ENCODE data around the gene ATP9B.
"Not testable (repeated sequence)": the region's sequence is repeated elsewhere in the genome, so short reads cannot be mapped to it uniquely, and the experiment has no call there.

Gene ATP9B

GRCh38 chr18:79290876-79291275, 221.7 kb downstream of the ATP9B start:
- no peak for DNase-seq (ENCODE audit: low spot score)

GRCh38 chr18:79294235-79294634, 225.0 kb downstream of the ATP9B start:
- no peak for DNase-seq (ENCODE audit: low spot score)

GRCh38 chr18:79299272-79299671, 230.1 kb downstream of the ATP9B start:
- no peak for DNase-seq (ENCODE audit: low spot score)

GRCh38 chr18:79299711-79300110, 230.5 kb downstream of the ATP9B start:
- DNase-seq (ENCODE audit: low spot score): no peak

- no peak for DNase-seq (ENCODE audit: low spot score)
These were observed 231.2 kb downstream of the ATP9B start for GRCh38 chr18:79300413-79300812.

- no peak for DNase-seq (ENCODE audit: low spot score)
These were observed 232.9 kb downstream of the ATP9B start for GRCh38 chr18:79302120-79302519.

- DNase-seq (ENCODE audit: low spot score): no peak
These were observed 236.7 kb downstream of the ATP9B start for GRCh38 chr18:79305911-79306310.

GRCh38 chr18:79309614-79310358, 240.6 kb downstream of the ATP9B start:
- DNase-seq (ENCODE audit: low spot score): no peak

- no peak for DNase-seq (ENCODE audit: low spot score)
These were observed 245.7 kb downstream of the ATP9B start for GRCh38 chr18:79314838-79315388.

- DNase-seq (ENCODE audit: low spot score): no peak
These were observed 246.4 kb downstream of the ATP9B start for GRCh38 chr18:79315596-79315995.

- DNase-seq (ENCODE audit: low spot score): no peak
These were observed 248.5 kb downstream of the ATP9B start for GRCh38 chr18:79317703-79318102.

- no peak for DNase-seq (ENCODE audit: low spot score)
These were observed 249.0 kb downstream of the ATP9B start for GRCh38 chr18:79318142-79318673.

- no peak for DNase-seq (ENCODE audit: low spot score)
These were observed 251.1 kb downstream of the ATP9B start for GRCh38 chr18:79320216-79320850.

- no peak for DNase-seq (ENCODE audit: low spot score)
These were observed 252.6 kb downstream of the ATP9B start for GRCh38 chr18:79321625-79322405.

- no peak for DNase-seq (ENCODE audit: low spot score)
These were observed 253.2 kb downstream of the ATP9B start for GRCh38 chr18:79322441-79322840.

GRCh38 chr18:79323471-79323870, 254.3 kb downstream of the ATP9B start:
- DNase-seq (ENCODE audit: low spot score): no peak

- DNase-seq (ENCODE audit: low spot score): no peak
These were observed 257.4 kb downstream of the ATP9B start for GRCh38 chr18:79326413-79327198.

GRCh38 chr18:79327199-79327721, 258.1 kb downstream of the ATP9B start:
- no peak for DNase-seq (ENCODE audit: low spot score)

GRCh38 chr18:79327915-79328314, 258.7 kb downstream of the ATP9B start:
- DNase-seq (ENCODE audit: low spot score): not testable (repeated sequence)

GRCh38 chr18:79328887-79329286, 259.7 kb downstream of the ATP9B start:
- DNase-seq (ENCODE audit: low spot score): no peak

GRCh38 chr18:79329786-79330185, 260.6 kb downstream of the ATP9B start:
- DNase-seq (ENCODE audit: low spot score): no peak

Data from left forelimb (tissue), 1 donor.